Mesendoderm (in vitro differentiated cells): ENCODE measurements around the gene CRYGS.
"Not testable (repeated sequence)": the region's sequence is repeated elsewhere in the genome, so short reads cannot be mapped to it uniquely, and the experiment has no call there.

Experiments used
- DNase-seq: peaks from one replicate; pipeline ENCODE4 v3.0.0; 2013
- H2AK5ac ChIP-seq: 2 replicates; pipeline ENCODE4 v1.6.1; 2013; ENCODE audit warnings: low read length, inconsistent platforms
- H2BK120ac ChIP-seq: 2 replicates; pipeline ENCODE4 v1.6.1; 2013; ENCODE audit warnings: low read depth, mild to moderate bottlenecking, low read length, moderate library complexity, mixed read lengths
- H2BK15ac ChIP-seq: replicated peaks from 2 replicates; pipeline ENCODE4 v1.6.1; 2013; ENCODE audit warnings: low read depth, mild to moderate bottlenecking, moderate library complexity
- H2BK5ac ChIP-seq: 2 replicates; pipeline ENCODE4 v1.6.1; 2013; ENCODE audit warnings: low read length, inconsistent platforms
- H3K18ac ChIP-seq: 2 replicates; pipeline ENCODE4 v1.6.1; 2013; ENCODE audit warnings: mild to moderate bottlenecking, low read length, mixed read lengths
- H3K23ac ChIP-seq: one replicate; pipeline ENCODE4 v1.6.1; 2013; ENCODE audit warnings: low read length
- H3K27ac ChIP-seq: 2 replicates; pipeline ENCODE4 v1.5.1; 2013; ENCODE audit warnings: low read depth, mild to moderate bottlenecking, inconsistent platforms, low read length, moderate library complexity
- H3K27me3 ChIP-seq: 2 replicates; pipeline ENCODE4 v1.6.1; 2013; ENCODE audit warnings: low read length, control low read depth, mild to moderate bottlenecking, inconsistent platforms; ENCODE audit not compliant: insufficient read depth, poor library complexity
- H3K36me3 ChIP-seq: 2 replicates; pipeline ENCODE4 v1.6.1; 2013; ENCODE audit warnings: low read length, inconsistent platforms; ENCODE audit not compliant: control insufficient read depth, insufficient read depth
- H3K4ac ChIP-seq: one replicate; pipeline ENCODE4 v1.6.1; 2013; ENCODE audit warnings: low read depth, mild to moderate bottlenecking, low read length, moderate library complexity
- H3K4me1 ChIP-seq: 2 replicates; pipeline ENCODE4 v1.6.1; 2013; ENCODE audit warnings: low read depth, low read length, inconsistent platforms; ENCODE audit not compliant: control insufficient read depth
- H3K4me2 ChIP-seq: 2 replicates; pipeline ENCODE4 v1.6.1; 2013; ENCODE audit warnings: low read length
- H3K4me3 ChIP-seq: 2 replicates; pipeline ENCODE4 v1.5.1; 2013; ENCODE audit warnings: mild to moderate bottlenecking, low read length
- H3K56ac ChIP-seq: one replicate; pipeline ENCODE4 v1.6.1; 2013; ENCODE audit warnings: low read length
- H3K79me1 ChIP-seq: 2 replicates; pipeline ENCODE4 v1.6.1; 2013; ENCODE audit warnings: low read length, inconsistent platforms
- H3K79me2 ChIP-seq: 2 replicates; pipeline ENCODE4 v1.6.1; 2013; ENCODE audit warnings: mild to moderate bottlenecking, low read length; ENCODE audit not compliant: control insufficient read depth, insufficient read depth
- H3K9ac ChIP-seq: 2 replicates; pipeline ENCODE4 v1.6.1; 2013; ENCODE audit warnings: low read length, inconsistent platforms
- H4K5ac ChIP-seq: one replicate; pipeline ENCODE4 v1.6.1; 2013; ENCODE audit warnings: low read length
- H4K8ac ChIP-seq: one replicate; pipeline ENCODE4 v1.6.1; 2013; ENCODE audit warnings: low read depth, mild to moderate bottlenecking, control low read depth, low read length, moderate library complexity
- WGBS: extraction: QIAGEN DNeasy Blood & Tissue Kit; methylation state at CpG from one replicate; pipeline ENCODE4 v1.1.7; 2013; ENCODE audit warnings: low lambda C conversion rate, missing lambda C conversion rate; ENCODE audit not compliant: insufficient coverage; ENCODE audit errors: extremely low coverage; 5-methylcytosine and 5-hydroxymethylcytosine counted together

Gene CRYGS

GRCh38 chr3:186569779-186570095 is 25.6 kb upstream of the CRYGS start:
- no peaks in the 10 kb centered on the region for H3K27me3 ChIP-seq
- H2BK15ac ChIP-seq: no peak overlapping the region
- no peak overlapping the region for H3K18ac ChIP-seq
- peak overlapping the region; percentile 86 for H3K56ac ChIP-seq
- peaks cover 2% of the 10 kb centered on the region for H3K4me1 ChIP-seq
- no peak overlapping the region for H3K4ac ChIP-seq
- peak overlapping the region; percentile 72 for H3K9ac ChIP-seq
- H2BK5ac ChIP-seq: no peak overlapping the region
- H2BK120ac ChIP-seq: no peak overlapping the region
- no peak overlapping the region for H4K5ac ChIP-seq
- peaks cover 12% of the 10 kb centered on the region for H3K79me2 ChIP-seq
- no peak overlapping the region for H2AK5ac ChIP-seq
- peak overlapping the region; percentile 79 for H3K4me2 ChIP-seq
- H3K4me3 ChIP-seq: peak overlapping the region; percentile 87
- H3K27ac ChIP-seq: no peak overlapping the region
- H3K23ac ChIP-seq: no peak overlapping the region
- DNase-seq: no peak
- H3K36me3 ChIP-seq: peaks cover 2% of the 10 kb centered on the region
- no CpG with 5 or more reads among the region's 7 CpGs for WGBS
- no peak overlapping the region for H4K8ac ChIP-seq
- peaks cover 7% of the 10 kb centered on the region for H3K79me1 ChIP-seq

DNA sequence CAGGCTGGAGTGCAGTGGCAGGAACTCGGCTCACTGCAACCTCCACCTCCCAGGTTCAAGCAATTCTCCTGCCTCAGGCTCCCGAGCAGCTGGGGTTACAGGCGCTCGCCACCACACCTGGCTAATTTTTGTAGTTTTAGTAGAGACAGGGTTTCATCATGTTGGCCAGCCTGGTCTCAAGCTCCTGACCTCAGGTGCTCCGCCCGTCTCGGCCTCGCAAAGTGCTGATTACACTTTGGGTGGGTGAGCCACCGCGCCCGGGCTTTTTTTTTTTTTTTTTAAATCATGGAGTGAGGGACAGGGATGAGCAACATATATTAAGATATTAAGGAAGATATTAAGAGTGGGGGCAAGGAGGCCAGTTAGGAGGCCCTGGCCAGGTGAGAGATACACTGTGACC is 25.2 kb upstream of the CRYGS start:
- peak overlapping the region; percentile 72 for H3K9ac ChIP-seq
- not testable (repeated sequence) for H3K79me1 ChIP-seq, H3K4ac ChIP-seq, H2BK120ac ChIP-seq, H3K4me2 ChIP-seq, H2BK15ac ChIP-seq, H2AK5ac ChIP-seq, H3K36me3 ChIP-seq, DNase-seq, H3K27me3 ChIP-seq, H4K8ac ChIP-seq, H3K56ac ChIP-seq, H3K4me3 ChIP-seq, H3K23ac ChIP-seq, H4K5ac ChIP-seq, H3K4me1 ChIP-seq, H3K27ac ChIP-seq, H2BK5ac ChIP-seq, H3K18ac ChIP-seq
- WGBS: no CpG with 5 or more reads among the region's 11 CpGs
- peaks cover 12% of the 10 kb centered on the region for H3K79me2 ChIP-seq

GRCh38 chr3:186567072-186567921 is 23.1 kb upstream of the CRYGS start, which contains the start of gene TBCCD1:
TSS of gene TBCCD1 (minus strand) at chr3:186567339. CDS start at chr3:186564329, 3,010 bp downstream.
- no peak within 1 kb of the TSS for H3K23ac ChIP-seq
- DNase-seq: peak; percentile 95
- H3K36me3 ChIP-seq: no peaks in the 10 kb centered on the region
- H3K4me2 ChIP-seq: peak within 1 kb of the TSS; percentile 91
- H3K56ac ChIP-seq: peak within 1 kb of the TSS; percentile 99
- no peak within 1 kb of the TSS for H2BK120ac ChIP-seq
- H3K4ac ChIP-seq: no peak within 1 kb of the TSS
- no peak within 1 kb of the TSS for H2AK5ac ChIP-seq
- H4K8ac ChIP-seq: peak within 1 kb of the TSS; percentile 93
- peaks cover 12% of the 10 kb centered on the region for H3K79me2 ChIP-seq
- peaks cover 5% of the 10 kb centered on the region for H3K79me1 ChIP-seq
- WGBS: no CpG with 5 or more reads among the region's 66 CpGs
- H2BK5ac ChIP-seq: peak within 1 kb of the TSS; percentile 62
- H3K9ac ChIP-seq: peak within 1 kb of the TSS; percentile 99
- H2BK15ac ChIP-seq: no peak within 1 kb of the TSS
- H3K4me1 ChIP-seq: peaks cover 2% of the 10 kb centered on the region
- H3K4me3 ChIP-seq: peak within 1 kb of the TSS; percentile 97
- peak within 1 kb of the TSS; percentile 87 for H3K27ac ChIP-seq
- no peaks in the 10 kb centered on the region for H3K27me3 ChIP-seq
- peak within 1 kb of the TSS; percentile 20 for H3K18ac ChIP-seq
- peak within 1 kb of the TSS; percentile 84 for H4K5ac ChIP-seq

- H3K4me2 ChIP-seq: peak overlapping the region; percentile 91
- H3K27me3 ChIP-seq: no peaks in the 10 kb centered on the region
- H3K36me3 ChIP-seq: no peaks in the 10 kb centered on the region
- H3K56ac ChIP-seq: peak overlapping the region; percentile 99
- no CpG with 5 or more reads among the region's 14 CpGs for WGBS
- peak overlapping the region; percentile 99 for H3K9ac ChIP-seq
- no peak for DNase-seq
- H4K5ac ChIP-seq: peak overlapping the region; percentile 39
- no peak overlapping the region for H2AK5ac ChIP-seq
- peak overlapping the region; percentile 20 for H3K18ac ChIP-seq
- H3K27ac ChIP-seq: peak overlapping the region; percentile 87
- H3K4me1 ChIP-seq: peaks cover 2% of the 10 kb centered on the region
- H4K8ac ChIP-seq: no peak overlapping the region
- no peak overlapping the region for H2BK120ac ChIP-seq
- no peak overlapping the region for H2BK15ac ChIP-seq
- no peak overlapping the region for H3K23ac ChIP-seq
- H3K4me3 ChIP-seq: peak overlapping the region; percentile 97
- no peak overlapping the region for H3K4ac ChIP-seq
- H3K79me1 ChIP-seq: peaks cover 5% of the 10 kb centered on the region
- H2BK5ac ChIP-seq: no peak overlapping the region
- peaks cover 11% of the 10 kb centered on the region for H3K79me2 ChIP-seq
Measured at GRCh38 chr3:186566772-186567071, 22.5 kb upstream of the CRYGS start.

DNA sequence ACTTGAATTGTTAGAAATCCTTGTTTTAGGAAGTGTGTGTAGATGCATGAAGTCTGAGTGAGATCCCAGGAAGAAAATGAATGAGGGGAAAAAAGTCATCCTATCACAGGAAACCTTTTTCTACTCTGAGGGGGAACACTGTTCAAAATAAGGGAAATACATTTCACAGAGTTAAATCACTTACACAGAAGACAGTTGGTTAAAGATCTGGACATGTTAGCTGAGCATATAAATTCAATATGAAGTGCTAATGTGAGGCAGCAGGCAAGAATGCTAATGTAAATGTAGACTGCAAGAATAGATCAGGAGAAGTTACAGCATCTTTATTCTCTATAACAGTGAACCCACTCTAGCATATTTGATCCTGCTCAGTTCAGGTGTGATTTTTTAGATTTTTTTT is 20.4 kb upstream of the CRYGS start:
- no peak overlapping the region for H2AK5ac ChIP-seq
- no peak overlapping the region for H3K23ac ChIP-seq
- H2BK5ac ChIP-seq: no peak overlapping the region
- H3K79me2 ChIP-seq: peaks cover 2% of the 10 kb centered on the region
- no peak for DNase-seq
- no peaks in the 10 kb centered on the region for H3K27me3 ChIP-seq
- H3K4me1 ChIP-seq: peaks cover 2% of the 10 kb centered on the region
- no peak overlapping the region for H3K56ac ChIP-seq
- H3K36me3 ChIP-seq: no peaks in the 10 kb centered on the region
- H2BK15ac ChIP-seq: no peak overlapping the region
- H3K9ac ChIP-seq: no peak overlapping the region
- no peaks in the 10 kb centered on the region for H3K79me1 ChIP-seq
- H4K8ac ChIP-seq: no peak overlapping the region
- H3K4me2 ChIP-seq: no peak overlapping the region
- no peak overlapping the region for H3K18ac ChIP-seq
- no peak overlapping the region for H3K4ac ChIP-seq
- H3K4me3 ChIP-seq: no peak overlapping the region
- H4K5ac ChIP-seq: no peak overlapping the region
- no peak overlapping the region for H3K27ac ChIP-seq
- H2BK120ac ChIP-seq: no peak overlapping the region
